B cell (primary cell): ENCODE results near the gene HS1BP3. TPM values are rescaled to one million over a fixed set of nuclear protein-coding genes. Genes with fewer than 3 reads are reported as not detected.

Experiments used
- ATAC-seq: fragments of 200-7000 bp; cut with Tn5 transposase; one replicate; pipeline ENCODE4 v1.10.0; 2021; ENCODE audit warnings: low read depth, mild to moderate bottlenecking, moderate number of reproducible peaks, moderate library complexity
- CTCF ChIA-PET: fragments of 350-600 bp; sonication (Branson Sonifier 250); formaldehyde crosslinking; loops from one replicate; lab custom pipeline; 2021; ENCODE audit warnings: antibody characterized with exemption, inconsistent platforms; lab: Charles Lee
- POLR2A ChIA-PET: fragments of 350-600 bp; sonication (Branson Sonifier 250); formaldehyde crosslinking; loops from one replicate; lab custom pipeline; 2021; ENCODE audit warnings: antibody characterized with exemption; lab: Charles Lee
- DNase-seq: peaks from one replicate; pipeline ENCODE4 v3.0.0; 2013
- H2AFZ ChIP-seq: 2 replicates; pipeline ENCODE4 v1.6.1; 2012; ENCODE audit warnings: mild to moderate bottlenecking, low read depth, low read length; ENCODE audit not compliant: insufficient read depth, poor library complexity, severe bottlenecking
- H3K27ac ChIP-seq, 2 donors: 1 replicate in 1 of 2; 2 replicates in 1 of 2; pipeline ENCODE4 v1.5.1; 2012 to 2013; ENCODE audit warnings: low read length in 2 of 2, mild to moderate bottlenecking in 2 of 2, moderate library complexity in 1 of 2
- H3K27me3 ChIP-seq, 4 experiments: fragments of 200-600 bp in 1 of 4; sonication (generic) in 1 of 4; replicated peaks in 1 of 4; 1 replicate in 2 of 4; 2 replicates in 2 of 4; pipeline versions ENCODE4 v1.6.1 to v1.7.0; 2013 to 2016; ENCODE audit warnings: low read length in 3 of 4, mild to moderate bottlenecking in 2 of 4, mixed read lengths in 1 of 4, moderate library complexity in 1 of 4; ENCODE audit not compliant: insufficient read depth in 4 of 4, control insufficient read depth in 3 of 4; ENCODE audit errors: control extremely low read depth in 1 of 4
- H3K36me3 ChIP-seq, 2 experiments: replicated peaks in 1 of 2; 1 replicate in 1 of 2; 2 replicates in 1 of 2; pipeline versions ENCODE4 v1.6.1 to v1.7.1; 2013; ENCODE audit warnings: low read length in 1 of 2; ENCODE audit not compliant: insufficient read depth in 2 of 2, control insufficient read depth in 1 of 2; ENCODE audit errors: control extremely low read depth in 1 of 2, extremely low read depth in 1 of 2
- H3K4me1 ChIP-seq, 2 donors: fragments of 200-600 bp in 1 of 2; sonication (generic) in 1 of 2; 1 replicate in 1 of 2; 2 replicates in 1 of 2; pipeline versions ENCODE4 v1.5.1 to v1.6.1; 2013 to 2017; ENCODE audit warnings: low read length in 2 of 2; ENCODE audit not compliant: control insufficient read depth in 2 of 2, insufficient read depth in 2 of 2
- H3K4me2 ChIP-seq: replicated peaks from 2 replicates; pipeline ENCODE3; 2012; ENCODE audit warnings: mild to moderate bottlenecking, low read depth, low read length; ENCODE audit not compliant: poor library complexity, severe bottlenecking
- H3K4me3 ChIP-seq, 5 experiments: fragments of 200-600 bp in 1 of 5; sonication (generic) in 1 of 5; 1 replicate in 3 of 5; 2 replicates in 2 of 5; pipeline versions ENCODE4 v1.5.1 to v1.7.0; 2011 to 2016; ENCODE audit warnings: low read length in 4 of 5, mild to moderate bottlenecking in 4 of 5, low read depth in 2 of 5, control low read depth in 1 of 5, moderate library complexity in 1 of 5; ENCODE audit not compliant: insufficient read depth in 1 of 5; ENCODE audit errors: control extremely low read depth in 1 of 5, extremely low read depth in 1 of 5
- H3K79me2 ChIP-seq: fragments of 200-600 bp; sonication (generic); one replicate; pipeline ENCODE4 v1.6.0; 2016; ENCODE audit warnings: low read length; ENCODE audit not compliant: control insufficient read depth, insufficient read depth
- H3K9ac ChIP-seq: fragments of 200-600 bp; sonication (generic); 2 replicates; pipeline ENCODE4 v1.6.1; 2017; ENCODE audit warnings: mild to moderate bottlenecking, low read length, moderate library complexity
- H3K9me3 ChIP-seq, 3 donors: one replicate each; pipeline versions ENCODE4 v1.6.1 to v1.7.1; 2013; ENCODE audit warnings: low read length in 2 of 3; ENCODE audit not compliant: control insufficient read depth in 2 of 3, insufficient read depth in 1 of 3; ENCODE audit errors: control extremely low read depth in 1 of 3
- H4K20me1 ChIP-seq: 2 replicates; pipeline ENCODE4 v1.6.0; 2012; ENCODE audit warnings: mild to moderate bottlenecking, low read length; ENCODE audit not compliant: insufficient read depth, control insufficient read depth, poor library complexity, severe bottlenecking
- H3K27ac Mint-ChIP-seq: one replicate; pipeline ENCODE4 v1.8.0; 2021; ENCODE audit warnings: mixed read lengths
- H3K27me3 Mint-ChIP-seq: one replicate; pipeline ENCODE4 v1.8.0; 2021; ENCODE audit warnings: mixed read lengths
- H3K4me1 Mint-ChIP-seq: one replicate; pipeline ENCODE4 v1.8.0; 2021; ENCODE audit warnings: mixed read lengths
- H3K4me3 Mint-ChIP-seq: one replicate; pipeline ENCODE4 v1.8.0; 2021; ENCODE audit warnings: mixed read lengths
- H3K9me3 Mint-ChIP-seq: one replicate; pipeline ENCODE4 v1.8.0; 2022; ENCODE audit warnings: mixed read lengths; ENCODE audit not compliant: insufficient read depth
- EZH2 ChIP-seq: IDR thresholded peaks from 2 replicates; pipeline ENCODE4 v1.6.1; 2012; ENCODE audit warnings: borderline replicate concordance, low read depth, mild to moderate bottlenecking, moderate library complexity, low read length; ENCODE audit not compliant: insufficient read depth, poor library complexity, severe bottlenecking
- WGBS: methylation state at CpG from one replicate; pipeline ENCODE4 v1.1.5; 2013; ENCODE audit warnings: missing lambda C conversion rate; ENCODE audit not compliant: insufficient coverage; 5-methylcytosine and 5-hydroxymethylcytosine counted together
- intact Hi-C: fragments of 100-400 bp; cut with micrococcal nuclease; formaldehyde crosslinking; loops from one replicate; pipeline ENCODE4 v1.10.0; 2022
- polyA plus RNA-seq: library from polyadenylated mRNA; depleted of rRNA; stranded (reverse); fragments of >200 nt; gene quantifications from 2 replicates; pipeline ENCODE4 v1.2.3, GENCODE V29; 2012
- total RNA-seq, 2 donors: library from RNA; stranded (reverse); fragments of 120-200 nt in 1 of 2; gene quantifications; 1 replicate in 1 of 2; 2 replicates in 1 of 2; pipeline versions ENCODE4 v1.2.3 to v1.2.4, GENCODE V29; 2013 to 2022
- TF ChIP-seq, protein P1 (sequence below): fragments of 200-600 bp; IDR thresholded peaks from one replicate; pipeline ENCODE4 v1.8.0; 2022; ENCODE audit warnings: antibody characterized with exemption, mild to moderate bottlenecking

HS1BP3 gene
- total and polyA plus RNA-seq, 2 donors (not counting 1 experiment from before 2014, with no cell fraction given), result 27.8 to 28.7 TPM

DNA sequence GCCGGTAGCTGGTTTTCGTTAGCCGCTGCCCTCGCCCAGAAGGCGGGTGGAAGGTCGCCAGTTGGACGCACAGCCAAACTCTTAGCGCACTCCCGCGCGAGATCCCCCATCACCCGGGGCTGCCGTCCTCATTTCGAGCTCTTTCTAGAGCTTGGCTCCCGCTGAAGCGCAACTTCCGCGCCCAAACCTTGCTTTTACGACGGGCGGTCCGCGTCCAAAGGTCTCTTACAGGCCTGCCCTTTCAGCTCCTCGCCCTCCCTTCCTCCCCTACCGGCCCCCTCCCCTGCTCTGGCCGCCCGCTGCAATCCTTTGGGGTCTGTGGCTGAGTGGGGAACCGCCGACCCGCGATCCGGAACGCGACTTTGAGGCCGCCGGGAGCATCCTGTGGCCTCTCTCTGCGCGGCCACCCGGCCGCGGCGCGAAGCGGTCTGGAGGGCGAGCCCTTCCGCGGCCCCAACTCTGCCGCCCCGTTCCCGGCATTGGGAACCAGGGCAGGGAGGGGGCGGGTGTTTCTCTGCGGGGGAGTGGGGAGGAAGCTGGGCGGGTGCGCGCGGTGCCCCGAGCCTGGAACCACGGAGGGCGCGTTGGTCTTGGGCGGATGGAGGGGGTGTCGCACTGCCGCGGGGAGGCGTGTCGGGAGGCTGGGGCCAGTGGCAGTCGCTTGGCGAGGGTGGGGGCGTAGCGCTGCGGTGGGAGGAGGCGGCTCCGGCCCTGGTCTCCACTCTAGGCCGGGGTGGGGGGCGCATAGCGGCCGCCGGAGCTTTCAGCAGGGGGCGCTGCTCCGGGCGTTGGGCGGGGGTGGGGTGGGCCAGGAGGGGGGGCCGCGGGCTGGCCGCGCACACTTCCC, 15.6 kb upstream of the HS1BP3 start, which contains the start of gene GDF7:
Gene GDF7 (plus strand): TSS at position 841 of the 847 bp plus-strand sequence. CDS start 96 bp downstream, outside the sequence.
- under 1% methylated on average over 67 of the region's 86 CpGs for WGBS
- Histone ChIP-seq H3K4me3 (peak within 1 kb of the TSS in 4 of 5 experiments; percentile 57 to 80 (median 64)), H3K9ac (peak within 1 kb of the TSS; percentile 84), H3K27ac (peak within 1 kb of the TSS; percentile 47 to 61), H3K27me3 (peaks cover 0 to 85% (median 25%) of the 10 kb centered on the region in 4 experiments), H3K4me2 (peak within 1 kb of the TSS; percentile 99), H2AFZ (peak within 1 kb of the TSS; percentile 93), H4K20me1 (no peaks in the 10 kb centered on the region), H3K36me3 (peaks cover 0 to 8% of the 10 kb centered on the region in 2 experiments), H3K4me1 (peaks cover 35 to 64% of the 10 kb centered on the region in 2 donors), H3K79me2 (peaks cover 3% of the 10 kb centered on the region), H3K9me3 (peaks cover 0 to 28% (median 0%) of the 10 kb centered on the region in 3 donors)
- H3K4me3 Mint-ChIP-seq, result peak within 1 kb of the TSS; percentile 95
- TF ChIP-seq EZH2, result peak; percentile 88
- TF ChIP-seq, protein P1, sequence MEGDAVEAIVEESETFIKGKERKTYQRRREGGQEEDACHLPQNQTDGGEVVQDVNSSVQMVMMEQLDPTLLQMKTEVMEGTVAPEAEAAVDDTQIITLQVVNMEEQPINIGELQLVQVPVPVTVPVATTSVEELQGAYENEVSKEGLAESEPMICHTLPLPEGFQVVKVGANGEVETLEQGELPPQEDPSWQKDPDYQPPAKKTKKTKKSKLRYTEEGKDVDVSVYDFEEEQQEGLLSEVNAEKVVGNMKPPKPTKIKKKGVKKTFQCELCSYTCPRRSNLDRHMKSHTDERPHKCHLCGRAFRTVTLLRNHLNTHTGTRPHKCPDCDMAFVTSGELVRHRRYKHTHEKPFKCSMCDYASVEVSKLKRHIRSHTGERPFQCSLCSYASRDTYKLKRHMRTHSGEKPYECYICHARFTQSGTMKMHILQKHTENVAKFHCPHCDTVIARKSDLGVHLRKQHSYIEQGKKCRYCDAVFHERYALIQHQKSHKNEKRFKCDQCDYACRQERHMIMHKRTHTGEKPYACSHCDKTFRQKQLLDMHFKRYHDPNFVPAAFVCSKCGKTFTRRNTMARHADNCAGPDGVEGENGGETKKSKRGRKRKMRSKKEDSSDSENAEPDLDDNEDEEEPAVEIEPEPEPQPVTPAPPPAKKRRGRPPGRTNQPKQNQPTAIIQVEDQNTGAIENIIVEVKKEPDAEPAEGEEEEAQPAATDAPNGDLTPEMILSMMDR, result peak; percentile 48
- H3K27me3 Mint-ChIP-seq, result peaks cover 14% of the 10 kb centered on the region
- intact Hi-C loops, result loop anchor here (1.0 kb wide), 2 partner anchors 10 to 15 kb away; partner anchors contain the start of gene HS1BP3
- peaks cover 35% of the 10 kb centered on the region for H3K4me1 Mint-ChIP-seq
- peak; percentile 87 for DNase-seq
- no peaks in the 10 kb centered on the region for H3K9me3 Mint-ChIP-seq
- peak; percentile 82 for ATAC-seq
- H3K27ac Mint-ChIP-seq, result peak within 1 kb of the TSS; percentile 94
- ChIA-PET CTCF (interaction anchor here (0.8 to 8.9 kb wide), 14 partner anchors 10 to 298 kb away, joined by 3 to 139 read pairs (median 5); partner anchors contain the start of genes HS1BP3, LDAH and RHOB), POLR2A (interaction anchor here (1.4 to 3.3 kb wide), 5 partner anchors 10 to 219 kb away, joined by 4 to 74 read pairs (median 11); partner anchors contain the start of genes HS1BP3, LDAH and RHOB)
